MCF 10A (cell line): ENCODE results near the gene MOBP. TPM values are rescaled to one million over a fixed set of nuclear protein-coding genes. Genes with fewer than 3 reads are reported as not detected.

ENCODE experiments used
- BruUV-seq: library from RNA; stranded (reverse); fragments of 400-500 nt; replicated peaks from 2 replicates; lab custom pipeline; 2021; lab: Mats Ljungman, UMichigan
- CTCF ChIA-PET: fragments of 300-600 bp; sonication (Branson Sonifier 250); formaldehyde crosslinking; extraction: SDS; loops from one replicate; lab custom pipeline; 2021; ENCODE audit warnings: antibody characterized with exemption, inconsistent platforms; lab: Yijun Ruan, JAX
- POLR2A ChIA-PET: fragments of 300-600, 350-650 bp; sonication (Branson Sonifier 250); formaldehyde crosslinking; extraction: SDS; loops from one replicate; lab custom pipeline; 2020; ENCODE audit warnings: antibody characterized with exemption, inconsistent platforms; lab: Yijun Ruan, JAX
- DNase-seq: peaks from one replicate; pipeline ENCODE4 v3.0.0-alpha.2; 2018; ENCODE audit not compliant: unreplicated experiment
- H3K27ac Mint-ChIP-seq: one replicate; pipeline ENCODE4 v1.8.0; 2022; ENCODE audit warnings: mild to moderate bottlenecking, low read depth, mixed read lengths; ENCODE audit not compliant: unreplicated experiment
- H3K27me3 Mint-ChIP-seq: one replicate; pipeline ENCODE4 v1.8.0; 2022; ENCODE audit warnings: mixed read lengths; ENCODE audit not compliant: insufficient read depth, unreplicated experiment
- H3K36me3 Mint-ChIP-seq: one replicate; pipeline ENCODE4 v1.8.0; 2022; ENCODE audit warnings: mild to moderate bottlenecking, moderate library complexity, mixed read lengths; ENCODE audit not compliant: insufficient read depth, unreplicated experiment
- H3K4me1 Mint-ChIP-seq: one replicate; pipeline ENCODE4 v1.8.0; 2022; ENCODE audit warnings: mixed read lengths; ENCODE audit not compliant: insufficient read depth, unreplicated experiment
- H3K4me3 Mint-ChIP-seq: one replicate; pipeline ENCODE4 v1.8.0; 2022; ENCODE audit warnings: mild to moderate bottlenecking, moderate library complexity, mixed read lengths; ENCODE audit not compliant: unreplicated experiment
- H3K9me3 Mint-ChIP-seq: one replicate; pipeline ENCODE4 v1.8.0; 2022; ENCODE audit warnings: mixed read lengths; ENCODE audit not compliant: unreplicated experiment
- CTCF ChIP-seq: fragments of 200-600 bp; IDR thresholded peaks from one replicate; pipeline ENCODE4 v1.8.0; 2022; ENCODE audit warnings: antibody characterized with exemption, mild to moderate bottlenecking; ENCODE audit not compliant: unreplicated experiment
- intact Hi-C: fragments of 100-400 bp; cut with micrococcal nuclease; formaldehyde crosslinking; loops from 2 replicates; pipeline ENCODE4 v1.14.1; 2022
- total RNA-seq: library from RNA; stranded (reverse); gene quantifications from 2 replicates; pipeline ENCODE4 v1.2.3, GENCODE V29; 2022

Gene MOBP
- total RNA-seq, 1 experiment from 2014 or later = 0.21 TPM

GRCh38 chr3:39485547-39485946, 18.1 kb downstream of the MOBP start:
- POLR2A ChIA-PET = no interaction called here
- CTCF ChIA-PET = interaction anchor here (3.5 kb wide), 1 partner anchor 13 kb away, joined by 16 read pairs; no protein-coding TSS in a partner anchor
- Mint-ChIP-seq H3K27ac (no peak overlapping the region), H3K27me3 (no peaks in the 10 kb centered on the region), H3K36me3 (no peaks in the 10 kb centered on the region), H3K9me3 (peaks cover 7% of the 10 kb centered on the region), H3K4me3 (no peak overlapping the region), H3K4me1 (no peaks in the 10 kb centered on the region)
- intact Hi-C loops = no loop called here
- TF ChIP-seq CTCF = no peak
- DNase-seq = no peak
- no TSS peak for BruUV-seq

GRCh38 chr3:39491014-39491413, 23.5 kb downstream of the MOBP start:
- H3K4me1 Mint-ChIP-seq = no peaks in the 10 kb centered on the region
- ChIA-PET POLR2A (no interaction called here), CTCF (interaction anchor here (0.6 to 1.3 kb wide), 4 partner anchors 25 to 113 kb away, joined by 3 read pairs; no protein-coding TSS in a partner anchor)
- no peak for TF ChIP-seq CTCF
- no peaks in the 10 kb centered on the region for H3K36me3 Mint-ChIP-seq
- H3K27me3 Mint-ChIP-seq = no peaks in the 10 kb centered on the region
- no TSS peak for BruUV-seq
- peaks cover 7% of the 10 kb centered on the region for H3K9me3 Mint-ChIP-seq
- intact Hi-C loops = no loop called here
- no peak overlapping the region for H3K4me3 Mint-ChIP-seq
- DNase-seq = no peak
- no peak overlapping the region for H3K27ac Mint-ChIP-seq

GRCh38 chr3:39491733-39492350, 24.4 kb downstream of the MOBP start:
- H3K36me3 Mint-ChIP-seq = no peaks in the 10 kb centered on the region
- ChIA-PET CTCF (interaction anchor here (0.7 to 1.3 kb wide), 2 partner anchors 26 to 44 kb away, joined by 3 read pairs; no protein-coding TSS in a partner anchor), POLR2A (no interaction called here)
- intact Hi-C loops = no loop called here
- no peak overlapping the region for H3K4me3 Mint-ChIP-seq
- H3K9me3 Mint-ChIP-seq = peaks cover 7% of the 10 kb centered on the region
- no TSS peak for BruUV-seq
- no peaks in the 10 kb centered on the region for H3K27me3 Mint-ChIP-seq
- H3K27ac Mint-ChIP-seq = no peak overlapping the region
- TF ChIP-seq CTCF = no peak
- H3K4me1 Mint-ChIP-seq = no peaks in the 10 kb centered on the region
- DNase-seq = no peak

GRCh38 chr3:39494781-39495180, 27.3 kb downstream of the MOBP start:
- Mint-ChIP-seq H3K9me3 (no peaks in the 10 kb centered on the region), H3K27ac (no peak overlapping the region), H3K36me3 (no peaks in the 10 kb centered on the region), H3K4me1 (peaks cover 6% of the 10 kb centered on the region), H3K4me3 (no peak overlapping the region), H3K27me3 (peaks cover 17% of the 10 kb centered on the region)
- ChIA-PET POLR2A (no interaction called here), CTCF (interaction anchor here (1.7 kb wide), 1 partner anchor 47 kb away, joined by 9 read pairs; no protein-coding TSS in a partner anchor)
- intact Hi-C loops = no loop called here
- no peak for TF ChIP-seq CTCF
- no TSS peak for BruUV-seq
- no peak for DNase-seq
